HK-2 (cell line): ENCODE data around the gene PSAT1.
"Not testable (repeated sequence)": the region's sequence is repeated elsewhere in the genome, so short reads cannot be mapped to it uniquely, and the experiment has no call there.

Experiments
- DNase-seq: peaks from one replicate; pipeline ENCODE4 v3.0.0-alpha.2; 2018; ENCODE audit not compliant: unreplicated experiment

The PSAT1 gene

DNA sequence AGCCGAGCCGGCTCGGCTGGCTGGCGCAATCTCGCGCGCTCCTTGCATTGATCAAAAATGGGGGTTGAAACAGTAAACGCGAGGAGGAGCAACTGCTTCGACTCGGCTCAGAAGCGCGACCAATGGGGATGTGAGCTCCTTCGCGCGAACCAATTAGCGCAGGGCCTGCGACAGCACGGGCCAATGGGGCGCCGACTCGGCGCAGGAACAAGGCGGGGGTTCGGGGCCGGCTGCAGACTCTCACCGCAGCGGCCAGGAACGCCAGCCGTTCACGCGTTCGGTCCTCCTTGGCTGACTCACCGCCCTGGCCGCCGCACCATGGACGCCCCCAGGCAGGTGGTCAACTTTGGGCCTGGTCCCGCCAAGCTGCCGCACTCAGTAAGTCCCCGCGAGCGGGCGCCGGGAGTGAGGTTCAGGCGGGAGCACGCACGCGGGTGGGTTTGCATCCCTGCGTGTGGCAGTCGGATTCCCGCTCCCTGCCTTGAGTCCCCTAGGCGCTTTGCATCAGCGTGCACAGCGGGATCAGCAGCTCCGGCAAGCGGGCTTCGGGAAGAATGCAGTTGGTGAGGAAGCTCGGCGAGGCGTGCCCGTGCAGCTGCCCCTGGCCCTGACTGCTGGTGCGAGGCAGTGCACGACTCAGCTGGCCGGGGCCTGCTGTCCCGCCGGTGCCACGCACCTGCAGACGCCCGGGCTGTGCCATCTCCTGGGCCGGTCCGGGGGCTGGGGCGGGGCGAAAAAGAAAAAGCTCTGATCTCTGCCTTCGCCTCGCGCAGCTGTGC is at the start of gene PSAT1:
Gene PSAT1, plus strand, starts transcription at position 233 of the 779 bp plus-strand sequence. Its CDS starts 86 bp downstream, at position 319.
- peak; percentile 76 for DNase-seq

DNA sequence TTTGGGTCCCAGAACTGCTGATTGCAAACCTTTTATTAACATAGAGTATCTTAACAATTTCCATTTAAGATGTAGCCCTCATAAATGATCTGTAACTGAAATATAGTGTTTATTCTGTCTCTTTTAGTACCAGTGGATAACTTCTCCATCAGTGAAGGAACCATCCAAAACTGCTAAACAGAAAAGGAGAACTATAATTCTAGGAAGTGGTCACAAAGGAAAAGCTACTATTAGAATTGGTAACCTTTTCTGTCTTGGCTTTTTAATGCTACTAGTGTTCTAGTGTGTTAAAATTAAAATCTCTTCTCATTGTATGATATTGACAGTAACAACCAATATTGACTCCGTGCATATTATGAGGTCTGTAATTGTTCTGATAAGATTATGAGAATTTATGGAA is 48.3 kb upstream of the PSAT1 start:
- DNase-seq = no peak

DNA sequence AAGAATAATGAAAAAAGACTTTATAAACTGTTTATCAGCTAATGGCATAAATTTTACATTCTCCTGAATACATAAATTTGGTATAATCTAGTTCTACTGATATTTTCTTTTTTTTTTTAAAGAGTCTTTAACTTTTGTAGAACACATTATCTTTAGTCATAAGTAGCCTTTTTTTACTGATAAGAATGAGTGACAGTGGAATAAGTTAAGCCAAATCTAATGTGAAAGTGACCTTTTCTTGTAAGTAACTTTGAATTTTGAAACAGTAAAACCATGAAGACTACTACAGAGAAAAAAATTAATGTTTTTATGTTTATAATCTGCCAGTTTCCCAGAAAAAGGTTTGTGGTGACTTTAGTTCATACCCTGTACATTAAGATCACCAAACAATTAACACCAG is 47.4 kb upstream of the PSAT1 start:
- no peak for DNase-seq

DNA sequence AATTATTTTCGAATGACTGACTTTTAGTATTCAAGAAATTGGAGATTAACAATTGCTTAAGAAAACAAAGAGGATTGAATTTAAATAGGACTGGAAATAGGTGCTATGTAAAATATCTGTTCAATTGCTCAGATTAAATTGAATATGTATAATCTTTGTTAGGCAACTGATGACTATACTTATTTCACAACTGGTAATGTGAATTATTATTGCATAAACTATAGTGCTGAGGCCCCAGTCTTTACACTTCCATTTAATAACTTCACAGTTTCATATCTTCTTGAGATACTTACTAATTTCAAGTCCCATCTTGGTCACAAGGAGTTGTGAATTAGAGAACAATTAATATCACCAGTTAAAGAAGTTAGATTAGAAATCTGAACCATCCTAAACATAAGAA is 44.3 kb upstream of the PSAT1 start:
- DNase-seq = no peak

DNA sequence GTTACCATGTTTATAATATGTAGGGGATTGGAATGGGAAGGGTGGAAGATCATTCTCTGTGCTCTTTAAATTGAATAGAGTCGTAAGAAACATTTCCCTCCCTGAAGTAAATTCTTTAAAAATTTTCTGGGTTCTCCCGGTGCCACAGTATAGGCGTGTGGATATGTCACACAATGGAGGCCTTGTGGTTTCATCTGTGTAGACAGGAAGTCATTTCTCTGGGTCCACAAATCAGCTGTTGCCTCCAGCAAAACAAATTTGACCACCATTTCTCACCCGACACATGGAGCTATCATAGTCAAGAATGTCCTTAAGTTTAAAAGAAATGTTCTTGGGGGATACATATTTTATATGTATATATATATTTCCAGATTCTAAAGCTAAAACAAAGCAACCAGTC is 43.6 kb upstream of the PSAT1 start:
- no peak for DNase-seq

DNA sequence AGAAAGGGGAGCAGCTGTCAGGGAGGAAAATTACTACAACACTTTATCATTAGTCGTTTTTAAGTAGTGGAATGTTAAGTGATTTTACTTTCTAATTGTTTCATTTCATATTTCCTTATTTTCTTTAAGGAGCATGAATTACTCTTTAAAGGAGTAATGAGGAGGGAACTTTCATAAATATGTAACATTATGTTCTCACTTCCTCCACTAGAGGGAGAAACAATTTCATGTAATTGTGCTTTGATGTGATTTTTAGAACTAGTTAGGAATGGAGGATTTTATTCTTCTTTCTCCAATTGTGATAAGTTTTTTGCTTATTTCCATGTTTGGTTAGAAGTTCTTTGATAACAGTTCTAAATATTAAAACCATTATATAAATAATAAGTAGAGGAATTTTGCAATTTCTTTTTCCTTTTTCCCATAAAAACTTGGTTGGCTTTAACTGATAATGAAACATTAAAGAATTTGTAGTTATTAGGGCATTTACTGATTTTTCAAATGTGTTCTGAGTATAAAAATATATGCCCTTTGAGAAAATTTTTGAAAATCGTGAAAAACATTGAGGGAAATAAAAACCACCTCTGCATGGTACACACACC is 35.4 kb upstream of the PSAT1 start:
- DNase-seq = no peak

DNA sequence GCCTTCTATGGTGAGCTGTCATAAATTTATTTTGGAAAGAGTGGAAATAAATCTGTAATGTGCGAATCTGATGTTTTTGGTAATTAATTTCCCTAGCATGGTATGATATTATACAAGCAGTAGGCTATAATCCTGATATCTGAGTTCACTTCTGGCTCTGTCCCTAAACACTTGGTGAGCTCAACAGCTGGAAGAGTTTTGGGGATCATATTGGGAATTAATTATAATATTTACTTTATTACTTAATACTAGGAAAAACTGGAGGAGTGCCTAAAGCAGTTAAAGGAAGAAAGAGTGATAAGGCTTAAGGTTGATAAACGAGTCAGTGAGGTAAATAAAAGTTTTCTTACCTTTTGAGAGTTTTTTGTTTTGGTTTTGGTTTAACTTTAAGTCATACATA is 34.3 kb upstream of the PSAT1 start:
- no peak for DNase-seq

DNA sequence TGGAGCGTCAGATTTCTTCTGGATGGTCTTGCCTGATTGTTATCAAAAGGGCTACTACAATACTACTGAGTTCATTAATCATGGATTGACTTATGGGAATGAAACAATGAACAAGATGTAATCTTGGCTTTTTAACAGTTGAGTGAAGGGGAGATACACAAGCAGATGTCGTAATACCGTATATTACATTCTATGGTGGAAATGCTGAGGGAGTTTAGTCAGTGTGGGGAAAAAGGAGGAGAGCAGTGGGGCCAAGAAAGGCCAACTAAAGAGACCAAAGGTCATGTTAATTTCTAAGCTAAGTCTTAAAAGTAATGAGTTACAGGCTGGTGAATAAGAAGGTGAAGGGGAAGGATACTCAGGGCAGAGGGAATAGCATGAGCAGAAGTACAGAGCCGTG is 29.0 kb upstream of the PSAT1 start:
- no peak for DNase-seq

DNA sequence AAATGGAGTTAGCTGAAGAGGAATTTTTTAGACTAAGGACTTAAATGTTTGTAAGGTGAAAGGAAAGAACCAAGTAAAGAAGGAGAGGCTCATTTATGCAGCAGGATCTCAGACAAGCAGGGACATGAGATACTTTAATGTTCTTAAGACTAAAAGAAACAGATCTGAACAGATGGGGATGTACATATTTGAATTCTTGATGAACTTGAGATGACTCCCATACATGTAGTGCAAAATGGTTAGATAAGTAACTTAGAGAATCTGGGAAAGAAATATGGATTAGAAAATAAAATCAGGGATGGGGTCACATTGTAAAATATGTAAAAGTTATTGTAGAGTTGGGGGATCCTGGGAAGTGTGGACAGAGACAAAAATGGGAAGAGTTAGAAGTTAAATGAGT is 27.1 kb upstream of the PSAT1 start:
- DNase-seq = no peak

DNA sequence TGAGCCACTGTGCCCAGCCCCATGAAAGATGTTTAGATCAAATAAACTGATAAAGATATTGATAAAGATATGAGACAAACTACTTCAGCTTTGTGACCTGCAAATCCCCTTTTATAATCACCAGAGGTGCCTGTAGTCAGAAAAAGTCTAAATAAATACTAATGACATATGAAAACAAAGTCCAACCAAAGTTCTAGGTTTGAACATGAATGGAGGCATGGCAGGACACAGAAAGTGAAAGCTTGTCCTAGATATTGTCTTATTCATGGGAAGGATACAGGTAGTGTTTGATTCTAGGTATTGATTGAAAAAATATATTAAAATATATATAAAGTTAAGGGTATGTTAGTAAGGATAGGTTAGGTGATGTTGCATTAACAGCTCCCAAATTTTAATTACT is 24.6 kb upstream of the PSAT1 start:
- DNase-seq = no peak

DNA sequence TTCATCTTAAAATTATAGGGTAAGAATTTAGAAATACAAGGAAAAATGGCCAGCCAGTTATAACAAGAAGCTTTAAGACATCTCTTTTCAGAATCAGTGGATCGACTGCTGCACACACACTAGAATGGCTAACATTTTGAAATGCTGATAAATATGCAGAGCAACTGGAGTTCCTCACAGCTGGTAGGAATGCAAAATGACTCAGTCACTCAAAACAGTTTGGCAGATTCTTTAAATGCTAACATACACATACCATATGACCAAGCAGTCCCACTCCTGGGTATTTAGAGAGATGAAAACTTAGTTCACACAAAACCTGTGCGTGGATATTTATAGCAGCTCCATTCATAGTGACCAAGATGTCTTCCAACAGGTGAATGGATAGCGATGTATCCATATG is 23.2 kb upstream of the PSAT1 start:
- DNase-seq = no peak

DNA sequence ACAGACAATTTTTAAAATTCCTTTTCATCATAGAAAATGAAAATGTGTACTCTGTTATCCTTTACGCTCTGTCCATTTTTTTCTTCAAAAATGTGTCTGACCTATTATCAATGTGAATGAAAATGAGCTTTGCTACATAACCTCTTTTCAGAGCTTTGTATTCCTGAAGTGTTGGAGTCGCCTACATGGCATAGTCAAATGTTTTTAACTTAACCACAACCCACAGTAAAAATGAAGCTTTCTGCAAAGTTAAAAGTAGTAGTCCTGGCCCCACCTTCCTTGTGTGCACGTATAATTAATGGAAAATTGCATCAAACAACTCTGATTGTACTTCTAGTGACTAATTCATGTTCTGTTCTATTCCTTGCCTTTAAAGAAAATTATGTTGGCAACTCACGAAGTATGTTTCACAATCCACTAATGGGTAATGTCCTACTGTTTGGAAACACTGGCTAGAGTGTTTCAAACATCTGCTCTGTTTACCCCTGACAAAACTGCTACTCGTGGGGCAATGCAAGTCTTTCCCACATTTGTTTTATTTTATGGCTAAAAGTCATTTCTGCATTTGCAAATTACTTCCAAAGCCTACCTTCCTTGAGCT is 18.6 kb upstream of the PSAT1 start:
- DNase-seq = no peak

DNA sequence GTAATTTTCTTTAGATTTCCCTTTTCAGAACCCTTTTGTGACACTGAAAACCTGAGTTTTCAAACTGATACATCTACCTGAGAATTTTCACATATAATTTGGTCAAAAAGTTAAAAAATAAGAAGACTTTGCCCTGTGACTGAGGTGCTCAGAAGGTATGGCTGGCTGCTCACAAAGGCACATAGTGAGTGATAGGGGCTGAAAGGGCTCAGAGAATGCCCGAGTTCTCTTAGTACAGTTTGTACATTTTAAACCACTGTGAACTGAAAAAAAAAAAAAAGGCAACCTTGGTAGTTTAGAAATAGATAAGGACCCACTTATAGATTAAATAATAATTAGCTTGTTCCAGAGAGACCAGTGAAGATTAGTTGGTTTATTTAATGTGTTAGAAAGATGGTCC is 18.1 kb upstream of the PSAT1 start:
- DNase-seq = no peak

DNA sequence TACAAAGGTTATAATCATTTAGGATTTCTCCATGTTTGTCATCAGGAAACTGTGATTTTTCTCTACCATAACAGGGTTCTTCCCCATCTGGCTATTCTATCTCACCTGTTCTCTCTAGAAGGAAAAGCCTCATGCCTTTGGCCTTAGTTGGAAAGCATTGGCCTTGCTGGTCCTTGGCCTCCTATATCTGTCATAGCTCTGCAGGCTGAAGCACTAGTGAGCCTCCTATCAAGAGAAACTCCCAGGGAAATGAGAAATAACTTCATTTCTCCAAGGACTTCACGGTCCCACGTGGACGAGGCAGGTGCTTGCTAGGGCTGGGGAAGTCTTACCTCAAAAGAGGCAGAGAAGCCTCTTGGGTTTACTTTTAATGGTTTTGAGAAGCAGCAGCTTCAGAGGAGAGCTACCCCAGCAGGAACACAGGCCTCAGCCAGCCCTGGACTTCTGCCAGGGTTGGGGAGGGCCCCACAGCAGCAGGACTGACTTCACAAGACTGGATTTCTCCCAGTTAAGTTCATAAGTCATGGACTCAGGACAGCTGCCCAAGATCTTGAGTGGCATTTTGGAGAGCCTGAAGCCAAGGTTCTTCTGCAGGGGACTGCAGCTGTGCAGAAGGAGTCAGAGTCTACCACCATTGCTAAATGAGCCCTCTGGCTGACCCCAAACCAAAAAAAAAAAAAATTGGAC is 15.8 kb upstream of the PSAT1 start:
- DNase-seq = no peak

DNA sequence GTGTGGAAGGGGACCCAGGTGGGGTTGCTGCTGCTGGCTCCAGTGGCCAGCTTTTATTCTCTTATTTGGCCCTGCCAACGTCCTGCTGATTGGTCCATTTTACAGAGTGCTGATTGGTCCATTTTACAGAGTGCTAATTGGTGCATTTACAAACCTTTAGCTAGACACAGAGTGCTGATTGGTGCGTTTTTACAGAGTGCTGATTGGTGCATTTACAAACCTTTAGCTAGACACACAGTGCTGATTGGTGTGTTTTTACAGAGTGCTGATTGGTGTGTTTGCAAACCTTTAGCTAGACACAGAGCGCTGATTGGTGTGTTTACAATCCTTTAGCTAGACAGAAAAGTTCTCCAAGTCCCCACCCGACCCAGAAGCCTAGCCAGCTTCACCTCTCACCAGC is 12.7 kb upstream of the PSAT1 start:
- not testable (repeated sequence) for DNase-seq

DNA sequence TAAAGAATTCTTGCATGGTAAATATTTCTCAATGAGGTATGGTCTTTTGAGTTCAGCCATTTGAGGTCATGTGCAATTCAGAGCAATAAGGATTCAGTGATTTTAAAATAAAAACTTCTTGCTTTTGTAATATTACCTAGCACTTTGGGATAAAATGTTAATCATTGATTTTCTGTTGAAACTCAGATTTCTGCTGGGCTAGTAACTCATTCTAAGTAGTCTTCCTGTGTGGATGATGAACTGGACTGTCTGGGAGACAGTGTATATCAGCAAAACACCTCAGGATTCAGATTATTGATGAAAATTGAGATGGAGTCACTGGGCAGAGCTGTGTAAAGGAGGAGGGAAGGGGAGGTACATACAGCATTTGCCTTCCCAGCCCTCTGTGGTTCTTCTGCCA is 10.8 kb upstream of the PSAT1 start:
- no peak for DNase-seq

DNA sequence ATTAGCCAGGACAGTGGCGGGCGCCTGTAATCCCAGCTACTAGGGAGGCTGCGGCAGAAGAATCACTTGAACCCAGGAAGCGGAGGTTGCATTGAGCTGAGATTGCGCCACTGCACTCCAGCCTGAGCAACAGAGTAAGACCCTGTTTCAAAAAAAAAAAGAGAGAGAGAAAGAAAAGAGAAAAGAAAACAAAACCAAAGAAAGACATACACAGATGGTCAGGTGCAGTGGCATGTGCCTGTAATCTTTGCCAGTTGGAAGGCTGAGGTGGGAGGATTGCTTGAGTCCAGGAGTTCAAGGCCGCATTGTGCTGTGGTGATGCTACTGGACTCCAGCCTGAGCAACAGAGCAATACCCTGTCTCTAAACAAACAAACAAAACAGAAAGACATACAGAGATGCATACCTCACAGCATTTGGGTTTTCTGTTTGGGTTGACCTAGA is 10.0 kb upstream of the PSAT1 start:
- no peak for DNase-seq

DNA sequence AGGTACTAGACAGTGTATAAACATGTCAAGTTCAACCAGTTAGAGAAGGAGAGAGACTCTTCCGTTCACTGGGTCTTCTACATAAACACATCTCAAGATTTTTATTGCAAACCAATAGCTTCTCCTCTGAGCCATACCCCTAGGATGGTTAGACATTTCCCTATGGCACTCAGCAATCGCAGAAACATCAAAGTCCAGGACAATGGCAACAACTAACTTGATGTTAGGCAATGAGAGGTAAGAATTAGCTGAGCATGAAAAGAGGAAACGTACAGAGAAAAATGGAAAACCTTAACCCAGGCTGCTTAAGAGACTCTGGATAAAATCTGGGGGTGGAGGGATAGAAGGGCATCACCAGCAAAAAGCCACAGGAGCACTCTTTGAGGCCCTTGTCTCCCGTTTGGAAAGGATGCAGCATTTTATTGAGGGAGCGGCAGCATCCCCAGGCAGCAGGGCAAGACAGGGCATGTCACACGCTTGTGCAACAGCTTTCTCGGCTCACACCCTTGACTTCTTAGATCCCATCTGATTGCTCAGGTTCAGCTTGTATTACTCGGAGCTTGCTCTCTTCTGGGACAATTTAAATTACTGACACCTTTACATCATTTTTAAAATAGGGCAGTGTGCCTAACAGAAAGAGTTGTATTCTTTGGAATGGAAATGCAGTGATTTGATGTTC is 8.6 kb upstream of the PSAT1 start:
- no peak for DNase-seq

DNA sequence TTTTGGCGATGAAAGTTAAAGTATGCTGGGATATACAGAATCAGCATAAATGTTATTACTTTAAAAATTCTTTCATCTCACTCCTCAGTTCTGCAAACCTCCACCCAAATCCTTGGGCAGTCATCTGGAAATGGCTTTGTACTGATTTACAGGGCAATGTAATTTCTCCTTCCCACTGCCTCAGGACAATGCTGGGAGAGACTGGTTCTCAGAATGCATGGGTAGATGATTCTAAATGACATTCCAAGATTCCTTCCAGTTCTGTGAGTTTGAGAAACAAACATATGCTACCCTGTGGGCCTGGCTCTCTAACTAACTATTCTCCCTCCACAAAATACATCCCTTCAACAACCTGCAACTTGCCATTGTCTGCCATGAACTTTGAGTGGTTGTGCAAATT is 7.5 kb upstream of the PSAT1 start:
- DNase-seq = no peak

DNA sequence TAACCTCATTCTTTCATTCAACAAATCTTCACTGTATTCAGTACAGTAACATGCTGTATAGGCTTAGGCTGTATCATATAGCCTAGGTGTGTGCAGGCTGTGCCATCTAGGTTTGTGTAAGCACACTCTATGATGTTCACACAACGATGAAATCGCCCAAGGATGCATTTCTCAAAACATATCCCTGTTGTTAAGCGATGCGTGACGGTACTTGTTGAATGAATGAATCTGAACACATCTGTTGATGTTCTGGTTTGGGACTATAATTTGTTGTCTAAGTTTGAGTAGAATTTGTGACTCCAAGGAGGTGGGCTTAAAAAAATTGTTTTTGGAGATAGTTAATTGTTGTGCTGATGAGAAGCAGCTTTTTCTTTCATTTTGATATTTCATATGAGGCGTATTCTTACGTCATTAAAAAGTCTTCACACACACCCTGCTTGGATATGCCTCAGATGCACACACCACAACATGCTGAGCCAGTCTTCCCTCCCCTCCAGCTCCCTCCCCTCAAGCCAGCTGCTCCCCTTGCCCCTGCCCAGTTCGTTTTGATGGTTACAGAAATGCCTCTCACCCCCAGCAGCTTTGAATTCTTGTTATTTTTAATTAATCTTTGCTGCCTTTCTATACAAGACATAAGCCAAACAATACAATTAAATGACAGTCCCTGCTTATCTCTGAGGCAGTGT is 5.5 kb upstream of the PSAT1 start:
- DNase-seq = no peak

DNA sequence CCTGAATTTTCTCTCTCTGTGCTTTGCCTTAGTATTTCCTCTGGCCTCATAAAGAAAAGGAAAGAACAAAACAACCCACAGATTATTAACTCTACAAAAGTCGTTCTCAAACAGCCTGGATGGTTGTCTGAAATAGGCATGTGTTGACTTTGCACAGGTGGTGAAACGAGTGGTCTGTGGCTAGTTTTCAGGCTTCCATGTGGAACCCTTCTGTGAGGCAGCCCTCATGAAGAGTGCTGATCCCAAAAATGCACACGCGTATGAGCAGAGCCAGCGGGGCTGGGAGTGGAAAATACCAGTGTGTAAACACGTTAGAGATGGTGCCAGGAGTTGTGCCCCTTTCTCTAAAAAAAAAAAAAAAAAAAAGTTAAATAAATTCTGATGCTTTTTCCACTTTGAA is 4.9 kb upstream of the PSAT1 start:
- no peak for DNase-seq
